HG02588 (cell line): ENCODE results near the gene MTG2.
A peak's percentile ranks its signal among the peaks of the same experiment; 100 is the strongest.
"Not testable (repeated sequence)": the region's sequence is repeated elsewhere in the genome, so short reads cannot be mapped to it uniquely, and the experiment has no call there.

ENCODE experiments used
- ATAC-seq: cut with Tn5 transposase; IDR thresholded peaks from one replicate; pipeline ENCODE4 v1.9.1; 2021; ENCODE audit warnings: mild to moderate bottlenecking, moderate library complexity; ENCODE audit not compliant: unreplicated experiment

The MTG2 gene

GRCh38 chr20:62143957-62144825 is 38.6 kb upstream of the MTG2 start:
- peak; percentile 24 for ATAC-seq

GRCh38 chr20:62145688-62146018 is 37.2 kb upstream of the MTG2 start:
- no peak for ATAC-seq

DNA sequence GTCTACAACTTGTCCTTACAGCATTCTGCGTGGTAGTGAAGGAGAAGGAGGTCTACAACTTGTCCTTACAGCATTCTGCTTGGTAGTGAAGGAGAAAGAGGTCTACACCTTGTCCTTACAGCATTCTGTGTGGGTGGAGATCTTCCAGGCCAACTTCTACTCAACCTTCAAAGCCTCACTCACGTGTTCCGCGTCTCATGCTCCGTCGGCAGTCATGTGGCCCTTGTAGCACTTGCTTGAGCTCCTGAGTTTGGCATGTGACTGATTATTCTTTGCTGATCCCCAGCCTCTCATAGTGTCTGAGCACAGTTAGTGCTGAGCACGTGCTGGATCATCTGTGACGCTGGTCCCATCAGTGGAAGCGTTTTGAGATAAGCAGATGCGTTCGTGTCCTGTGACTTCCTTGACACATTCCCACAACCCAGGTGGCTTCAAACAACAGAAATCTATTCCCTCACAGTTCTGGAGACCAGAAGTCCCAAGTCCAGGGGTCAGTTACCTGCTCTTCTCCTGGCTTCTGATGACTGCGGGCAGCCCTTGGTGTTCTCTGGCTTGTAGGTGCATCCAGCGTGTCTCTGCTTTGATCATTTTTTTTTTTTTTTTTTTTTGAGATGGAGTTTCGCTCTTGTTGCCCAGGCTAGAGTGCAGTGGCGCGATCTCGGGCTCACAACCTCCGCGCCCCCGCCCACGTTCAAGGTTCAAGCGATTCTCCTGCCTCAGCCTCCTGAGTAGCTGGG is 36.6 kb upstream of the MTG2 start:
- ATAC-seq, result no peak

DNA sequence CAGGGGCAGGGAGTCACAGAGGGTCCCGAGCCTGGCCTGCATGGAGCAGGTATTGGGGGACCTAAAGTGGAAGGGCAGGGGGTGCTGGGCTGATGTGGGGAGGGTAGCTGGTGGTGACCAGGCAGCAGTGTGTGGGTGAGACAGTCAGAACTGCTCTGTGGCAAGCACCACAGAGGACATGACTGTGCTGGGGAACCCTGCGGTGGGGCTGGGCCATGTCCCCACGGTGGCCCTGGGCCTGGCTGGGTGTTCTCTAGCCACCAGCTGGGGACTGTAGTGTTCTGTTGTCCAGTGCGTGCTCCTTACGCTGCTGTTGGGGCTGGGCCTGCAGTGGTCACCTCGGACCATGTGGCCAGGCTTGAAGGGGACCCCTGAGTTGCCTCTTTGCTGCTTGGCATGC is 35.7 kb upstream of the MTG2 start:
- no peak for ATAC-seq

GRCh38 chr20:62147528-62147927 is 35.3 kb upstream of the MTG2 start:
- no peak for ATAC-seq

- not testable (repeated sequence) for ATAC-seq
These were observed 34.4 kb upstream of the MTG2 start for GRCh38 chr20:62148383-62148782.

GRCh38 chr20:62148908-62149314 is 33.9 kb upstream of the MTG2 start:
- ATAC-seq, result no peak

- ATAC-seq, result no peak
These were observed 33.1 kb upstream of the MTG2 start for GRCh38 chr20:62149532-62150309.

DNA sequence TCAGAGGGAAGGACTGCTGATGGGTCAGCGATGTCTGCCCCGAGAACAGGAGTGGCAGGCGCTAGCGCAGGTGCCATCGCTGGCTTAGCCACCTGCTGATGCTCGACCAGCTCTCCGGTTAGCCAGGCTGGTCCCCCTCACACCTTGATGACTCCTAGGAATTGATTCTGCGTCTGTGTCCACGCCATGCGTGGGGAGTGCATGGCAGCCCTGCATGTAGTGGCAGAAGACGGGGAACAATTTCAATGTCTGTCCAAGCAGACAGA is 32.6 kb upstream of the MTG2 start:
- no peak for ATAC-seq

GRCh38 chr20:62151225-62151624 is 31.6 kb upstream of the MTG2 start:
- no peak for ATAC-seq

- no peak for ATAC-seq
These were observed 30.9 kb upstream of the MTG2 start for GRCh38 chr20:62151835-62152364.

DNA sequence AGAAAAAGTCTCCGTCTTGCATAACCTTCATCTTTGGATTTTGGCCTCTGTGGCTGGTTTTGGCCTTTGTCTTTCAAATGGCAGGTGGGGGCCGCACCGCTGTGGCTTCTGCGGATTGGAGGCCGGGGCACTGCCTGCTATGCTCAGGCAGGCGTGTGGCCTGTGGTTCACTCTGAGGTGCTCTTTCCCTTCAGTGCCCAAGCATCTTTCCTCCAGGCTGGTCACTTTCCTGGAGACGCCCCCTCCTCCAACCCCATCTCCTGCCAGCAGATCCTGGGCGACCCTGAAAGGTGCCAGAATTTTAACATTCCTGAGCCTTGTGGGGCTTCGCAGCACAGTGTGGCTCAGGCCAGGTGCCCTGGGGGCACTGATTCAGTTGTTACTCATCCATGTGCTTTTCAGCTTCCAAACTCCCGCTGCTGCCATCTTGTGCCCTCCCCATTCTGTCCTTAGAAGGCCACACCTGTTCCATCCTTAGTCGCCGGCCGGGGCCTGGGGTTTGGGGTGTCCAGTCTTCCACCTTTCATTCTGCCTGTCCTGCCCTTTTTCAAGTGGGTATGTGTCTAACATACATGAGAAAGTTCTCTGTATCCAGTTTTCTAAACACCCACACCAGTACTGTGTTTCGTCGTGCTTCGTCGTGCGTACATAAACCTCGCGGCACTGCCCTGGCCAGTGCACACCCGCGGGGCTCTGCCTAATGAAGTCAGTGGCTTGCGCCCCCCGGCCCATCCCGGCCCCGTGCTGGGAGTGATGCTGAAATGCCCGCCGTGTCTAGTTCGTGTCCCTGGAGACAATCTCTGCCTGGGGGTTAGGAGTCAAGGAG is 27.2 kb upstream of the MTG2 start:
- ATAC-seq, result no peak

GRCh38 chr20:62156254-62156556 is 26.6 kb upstream of the MTG2 start:
- ATAC-seq, result no peak

DNA sequence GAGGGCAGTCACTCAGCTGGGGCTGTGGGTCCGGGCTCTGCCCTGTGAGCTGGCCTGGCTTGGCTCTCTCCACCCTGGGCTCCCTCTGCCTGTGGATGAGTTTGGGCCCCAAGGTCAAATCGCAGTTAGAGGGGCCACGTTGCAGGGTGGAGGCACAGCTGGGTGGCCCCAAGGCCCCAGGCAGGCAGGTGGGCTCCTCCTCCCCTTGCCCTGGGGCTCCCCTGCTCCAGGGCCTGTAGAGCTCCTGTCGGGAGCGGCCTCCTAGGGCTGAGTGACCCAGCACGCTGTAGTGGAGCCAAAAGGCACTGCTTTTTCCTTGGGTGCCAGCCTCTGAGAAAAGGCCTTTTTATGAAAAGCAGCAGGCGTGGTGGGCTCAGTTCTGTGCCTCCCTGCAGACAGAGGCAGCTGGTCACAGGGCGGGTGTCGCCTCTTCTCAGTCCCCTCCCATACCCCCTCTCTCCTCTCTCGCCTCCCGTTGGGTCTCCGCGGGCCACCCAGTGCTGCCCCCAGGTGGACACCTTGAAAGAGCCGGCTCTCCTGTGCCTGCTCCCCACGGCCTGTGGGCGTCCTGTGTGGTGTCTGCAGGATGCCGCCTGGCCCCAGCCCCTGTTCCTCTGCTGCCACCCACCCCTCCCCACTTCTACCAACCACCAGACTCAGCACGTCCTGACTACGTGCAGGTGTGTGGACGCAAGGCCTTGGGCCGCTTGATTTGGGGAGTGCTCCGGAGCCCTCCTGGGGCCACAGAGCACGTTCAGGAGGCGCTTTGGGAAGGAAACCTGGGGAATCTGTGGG is 26.0 kb upstream of the MTG2 start:
- no peak for ATAC-seq

GRCh38 chr20:62157387-62158087 is 25.3 kb upstream of the MTG2 start:
- ATAC-seq, result no peak

- ATAC-seq, result no peak
These were observed 24.8 kb upstream of the MTG2 start for GRCh38 chr20:62158088-62158400.

- no peak for ATAC-seq
These were observed 24.3 kb upstream of the MTG2 start for GRCh38 chr20:62158541-62158940.

DNA sequence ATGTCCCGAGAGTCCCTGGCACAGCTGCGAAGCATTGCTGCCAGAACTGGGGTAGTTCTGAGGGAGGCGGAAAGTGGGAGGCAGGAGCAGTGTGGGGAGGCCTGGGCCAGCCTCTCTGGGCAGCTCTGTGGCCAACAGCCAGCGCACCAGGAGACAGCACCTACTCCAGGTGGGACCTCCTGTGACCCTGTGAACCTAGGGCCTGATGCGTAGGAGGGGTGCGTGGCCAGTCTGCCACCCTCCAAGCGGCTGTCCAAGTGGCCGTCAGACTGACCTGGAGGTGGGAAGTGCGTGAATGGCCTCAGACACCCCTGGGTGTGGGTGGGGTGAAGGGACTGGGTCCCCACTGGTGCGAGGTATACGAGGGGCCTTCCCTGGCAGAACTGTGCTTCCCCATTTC is 23.8 kb upstream of the MTG2 start:
- no peak for ATAC-seq

DNA sequence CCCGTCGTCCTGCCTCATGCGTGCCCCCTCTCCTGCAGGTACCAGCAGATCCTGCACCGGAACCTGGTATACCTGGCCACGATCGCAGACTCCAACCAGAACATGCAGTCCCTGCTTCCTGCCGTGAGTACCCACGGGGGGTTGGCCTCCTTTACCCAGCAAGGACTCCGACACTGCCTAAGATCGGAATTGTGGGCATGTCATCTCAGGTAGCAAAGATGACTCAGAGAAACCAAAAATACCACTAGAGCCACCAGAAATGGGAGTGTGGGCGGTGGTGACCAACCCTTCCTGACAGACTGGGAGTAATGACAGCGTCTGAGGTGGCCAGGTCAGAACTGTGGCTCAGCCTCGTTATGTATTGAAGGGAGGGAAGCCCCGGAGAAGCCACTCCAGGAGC is 23.0 kb upstream of the MTG2 start:
- ATAC-seq, result no peak

- no peak for ATAC-seq
These were observed 22.6 kb upstream of the MTG2 start for GRCh38 chr20:62160253-62160652.
